ENCODE data around the gene LHX3.

DNA sequence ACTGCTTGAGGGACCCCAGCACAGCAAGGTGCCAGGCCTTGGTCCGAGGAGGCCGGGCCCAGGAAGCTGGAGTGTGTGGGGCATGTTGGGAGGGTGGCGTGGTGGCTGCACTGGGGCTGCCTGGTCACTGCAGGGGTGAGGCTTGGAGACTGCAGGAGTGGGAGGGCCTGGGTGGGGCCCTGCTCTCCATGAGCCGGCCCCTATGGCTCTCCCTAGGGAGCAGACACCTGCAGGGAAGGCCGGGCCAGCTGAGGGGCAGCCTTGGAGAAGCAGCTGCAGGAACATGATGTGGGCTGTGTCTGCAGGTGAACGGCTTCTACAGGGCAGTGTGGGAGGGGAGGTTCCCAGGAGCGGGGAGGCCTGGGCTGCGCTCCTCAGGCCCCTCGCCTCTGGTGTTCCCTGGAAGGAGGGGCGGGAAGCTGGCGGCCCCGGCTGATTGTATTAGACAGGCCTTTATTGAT, 44.5 kb downstream of the LHX3 start:
- TF ChIP-seq, protein P1, sequence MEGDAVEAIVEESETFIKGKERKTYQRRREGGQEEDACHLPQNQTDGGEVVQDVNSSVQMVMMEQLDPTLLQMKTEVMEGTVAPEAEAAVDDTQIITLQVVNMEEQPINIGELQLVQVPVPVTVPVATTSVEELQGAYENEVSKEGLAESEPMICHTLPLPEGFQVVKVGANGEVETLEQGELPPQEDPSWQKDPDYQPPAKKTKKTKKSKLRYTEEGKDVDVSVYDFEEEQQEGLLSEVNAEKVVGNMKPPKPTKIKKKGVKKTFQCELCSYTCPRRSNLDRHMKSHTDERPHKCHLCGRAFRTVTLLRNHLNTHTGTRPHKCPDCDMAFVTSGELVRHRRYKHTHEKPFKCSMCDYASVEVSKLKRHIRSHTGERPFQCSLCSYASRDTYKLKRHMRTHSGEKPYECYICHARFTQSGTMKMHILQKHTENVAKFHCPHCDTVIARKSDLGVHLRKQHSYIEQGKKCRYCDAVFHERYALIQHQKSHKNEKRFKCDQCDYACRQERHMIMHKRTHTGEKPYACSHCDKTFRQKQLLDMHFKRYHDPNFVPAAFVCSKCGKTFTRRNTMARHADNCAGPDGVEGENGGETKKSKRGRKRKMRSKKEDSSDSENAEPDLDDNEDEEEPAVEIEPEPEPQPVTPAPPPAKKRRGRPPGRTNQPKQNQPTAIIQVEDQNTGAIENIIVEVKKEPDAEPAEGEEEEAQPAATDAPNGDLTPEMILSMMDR (IDR thresholded peaks at IDR 0.05; ENCODE audit: control extremely low read depth in 1 of 3, insufficient read depth in 1 of 3, low read depth in 1 of 3, low read length in 3 of 3) = no peak
- TF ChIP-seq TAF7 (optimal IDR thresholded peaks at IDR 0.05; ENCODE audit: borderline replicate concordance, low read depth, low read length) (no peak), TAF1 (IDR thresholded peaks at IDR 0.05; ENCODE audit: low read depth, low read length) (no peak), JUN (IDR thresholded peaks at IDR 0.05; ENCODE audit: low read depth, low read length) (no peak), POLR2AphosphoS5 (IDR thresholded peaks at IDR 0.05; ENCODE audit: low read depth, low read length) (no peak), EP300 (IDR thresholded peaks at IDR 0.05; ENCODE audit: borderline replicate concordance in 1 of 2, low read depth in 2 of 2, low read length in 2 of 2) (no peak), CHD2 (IDR thresholded peaks at IDR 0.05; ENCODE audit: low read length) (no peak), RAD21 (IDR thresholded peaks at IDR 0.05 in 1 of 2, conservative IDR thresholded peaks at IDR 0.05 in 1 of 2; ENCODE audit: low read depth in 2 of 2, low read length in 2 of 2) (no peak)
- TF ChIP-seq, protein P2, sequence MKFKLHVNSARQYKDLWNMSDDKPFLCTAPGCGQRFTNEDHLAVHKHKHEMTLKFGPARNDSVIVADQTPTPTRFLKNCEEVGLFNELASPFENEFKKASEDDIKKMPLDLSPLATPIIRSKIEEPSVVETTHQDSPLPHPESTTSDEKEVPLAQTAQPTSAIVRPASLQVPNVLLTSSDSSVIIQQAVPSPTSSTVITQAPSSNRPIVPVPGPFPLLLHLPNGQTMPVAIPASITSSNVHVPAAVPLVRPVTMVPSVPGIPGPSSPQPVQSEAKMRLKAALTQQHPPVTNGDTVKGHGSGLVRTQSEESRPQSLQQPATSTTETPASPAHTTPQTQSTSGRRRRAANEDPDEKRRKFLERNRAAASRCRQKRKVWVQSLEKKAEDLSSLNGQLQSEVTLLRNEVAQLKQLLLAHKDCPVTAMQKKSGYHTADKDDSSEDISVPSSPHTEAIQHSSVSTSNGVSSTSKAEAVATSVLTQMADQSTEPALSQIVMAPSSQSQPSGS (IDR thresholded peaks at IDR 0.05; ENCODE audit: low read length) = no peak

Data from H1 (cell line).